Effector CD4-positive, alpha-beta T cell (primary cell): Measurements from ENCODE around the gene AGER.
"Not testable (repeated sequence)": the region's sequence is repeated elsewhere in the genome, so short reads cannot be mapped to it uniquely, and the experiment has no call there.

ENCODE experiments used
- DNase-seq: peaks from one replicate; pipeline ENCODE4 v3.0.0-alpha.2; 2020

AGER gene

DNA sequence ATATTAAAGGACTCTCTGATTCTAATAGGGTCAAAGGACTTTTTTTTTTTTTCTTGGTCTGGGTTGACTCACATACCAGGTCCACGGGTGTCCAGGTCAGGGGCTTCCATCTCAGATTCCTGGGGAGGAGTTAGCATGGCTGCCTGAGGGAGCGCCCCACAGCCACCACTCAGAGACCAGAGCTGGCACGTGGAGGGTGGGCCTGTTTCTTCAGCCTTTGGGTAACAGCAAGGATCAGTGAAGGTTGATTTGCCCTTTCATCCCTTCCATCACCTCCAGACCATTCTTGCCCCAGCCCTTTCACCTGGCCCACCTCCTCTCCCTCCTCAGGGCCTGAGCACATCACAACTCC, 14.3 kb upstream of the AGER start:
- DNase-seq: no peak

DNA sequence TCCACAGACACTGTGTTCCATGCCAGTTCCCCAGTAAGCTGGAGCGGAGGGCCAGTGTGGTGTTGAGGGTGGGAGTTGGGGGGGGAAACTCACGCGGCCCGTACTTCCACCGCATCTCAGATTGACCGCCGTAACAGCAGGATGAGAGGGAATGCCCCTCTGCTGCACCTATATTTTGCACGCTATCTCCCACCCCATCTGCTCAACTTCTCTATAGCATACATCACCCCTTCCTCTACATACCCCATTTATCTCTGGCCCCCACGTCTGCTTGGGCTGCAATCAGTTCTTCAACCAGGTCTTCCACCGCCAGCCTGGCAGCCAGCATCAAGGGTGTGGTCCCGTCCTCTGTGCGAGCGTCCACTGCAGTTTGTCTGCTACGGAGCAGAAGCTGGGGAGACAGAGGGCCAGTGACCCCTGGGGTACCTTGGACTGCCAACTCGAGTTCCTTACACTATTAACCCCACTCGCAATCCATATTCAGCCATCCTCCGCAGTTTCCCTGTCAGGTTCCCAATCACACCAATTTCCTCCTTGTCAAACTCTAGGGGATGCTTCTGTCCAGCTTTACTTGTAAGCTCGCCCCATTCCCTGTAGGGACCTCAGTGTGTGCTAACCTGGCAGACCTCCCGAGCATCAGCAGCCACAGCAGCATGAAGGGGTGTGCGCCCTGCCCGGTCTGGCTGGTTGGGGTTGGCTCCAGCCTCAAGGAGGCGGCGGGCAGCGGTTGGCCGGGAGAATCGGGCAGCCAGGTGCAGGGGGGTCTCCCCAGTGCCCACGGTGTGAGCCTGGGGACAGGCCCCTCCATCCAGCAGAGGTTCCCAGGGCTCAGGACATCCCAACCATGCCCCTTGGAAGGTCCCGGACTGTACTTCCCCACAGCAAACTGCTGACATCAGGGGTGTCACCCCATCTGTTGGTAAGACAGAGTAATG, 12.9 kb upstream of the AGER start:
- DNase-seq: no peak

DNA sequence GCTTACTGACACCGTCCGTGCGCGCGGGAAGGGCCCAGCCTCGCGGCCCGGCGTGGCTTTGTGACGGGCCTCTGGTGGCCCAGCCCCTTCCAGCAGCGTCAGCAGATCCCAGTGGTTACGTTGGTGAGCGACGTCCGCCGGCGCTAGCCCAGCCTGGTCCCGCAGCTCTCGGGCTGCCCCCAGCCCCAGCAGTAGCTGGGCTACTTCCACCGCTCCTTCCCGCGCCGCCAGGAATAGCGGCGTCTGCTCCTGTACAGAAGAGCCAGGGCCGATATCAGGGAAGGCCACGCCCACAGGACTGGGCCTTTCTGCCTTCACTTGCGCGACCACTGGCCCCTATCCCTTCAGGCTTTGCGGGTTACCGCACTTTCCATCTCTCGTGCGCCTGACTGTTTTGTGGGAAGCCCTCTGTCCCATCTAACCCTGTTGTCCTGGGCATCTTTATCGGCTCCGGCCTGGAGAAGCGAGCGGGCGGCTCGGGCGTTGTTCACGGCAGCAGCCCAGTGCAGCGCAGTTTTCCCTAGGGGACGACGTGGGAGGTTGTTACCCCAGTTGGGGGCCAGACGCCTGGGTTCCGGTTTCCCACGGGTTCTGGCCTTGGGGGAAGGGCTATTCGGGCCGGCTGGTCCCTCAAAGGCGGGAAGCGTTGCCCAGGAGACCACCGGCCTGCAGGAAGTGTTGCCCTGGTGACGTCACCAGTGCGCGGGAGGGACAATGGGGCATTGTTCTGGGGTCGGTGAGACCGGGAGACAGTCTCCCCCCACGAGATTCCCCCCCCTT, 12.0 kb upstream of the AGER start:
- DNase-seq: peak; percentile 43

DNA sequence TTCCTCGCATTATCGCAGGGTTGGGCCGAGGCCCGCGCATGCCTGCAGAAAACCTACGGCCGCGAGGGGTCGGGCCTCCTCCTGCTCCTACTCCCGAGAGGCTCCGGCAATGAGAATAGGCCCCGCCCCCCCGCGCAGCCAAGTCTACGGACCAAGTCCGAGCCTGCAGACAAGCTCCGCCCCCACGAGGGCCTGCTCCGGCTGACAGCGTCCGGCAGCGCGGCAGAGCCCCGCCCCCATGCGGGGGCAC, 11.5 kb upstream of the AGER start:
- peak; percentile 98 for DNase-seq

DNA sequence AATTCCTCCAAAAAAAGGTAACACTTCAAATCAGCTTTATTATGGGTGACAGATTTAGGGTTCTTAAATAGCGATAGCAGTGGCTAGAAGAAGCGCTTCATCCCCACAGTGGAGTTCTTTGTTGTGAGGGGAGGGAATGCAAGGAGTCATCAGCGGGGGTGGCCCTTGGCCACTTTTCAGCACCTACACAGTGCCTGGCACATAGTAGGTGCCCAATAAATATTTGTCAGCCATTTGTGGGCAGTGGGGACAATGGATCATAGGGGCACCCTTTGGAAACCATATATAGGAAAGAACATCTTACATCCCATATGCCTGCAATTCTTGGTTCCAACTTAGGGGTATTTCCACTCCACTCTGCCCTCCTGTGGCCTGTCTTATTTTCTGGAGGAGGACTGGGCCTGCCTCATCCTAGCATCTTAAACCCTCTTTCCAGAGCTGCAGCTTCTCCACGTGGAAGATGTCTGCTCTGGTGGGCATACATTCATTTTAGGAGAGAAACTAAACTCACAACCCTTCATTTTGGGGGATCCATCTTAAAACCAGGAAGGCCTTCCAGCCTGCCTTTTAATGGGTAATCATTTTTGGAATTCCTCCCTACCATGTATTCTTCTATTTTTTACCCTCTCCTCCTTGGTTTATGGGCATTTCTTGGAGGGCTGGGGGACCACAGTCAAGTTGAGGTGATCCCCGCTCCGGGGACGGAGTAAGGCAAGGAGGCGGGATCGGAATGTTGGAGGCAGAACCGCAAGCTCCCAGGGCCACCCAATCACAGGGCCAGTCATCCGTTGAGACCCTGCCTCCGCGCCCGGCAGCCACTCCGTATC, 11.0 kb upstream of the AGER start:
- DNase-seq: no peak

DNA sequence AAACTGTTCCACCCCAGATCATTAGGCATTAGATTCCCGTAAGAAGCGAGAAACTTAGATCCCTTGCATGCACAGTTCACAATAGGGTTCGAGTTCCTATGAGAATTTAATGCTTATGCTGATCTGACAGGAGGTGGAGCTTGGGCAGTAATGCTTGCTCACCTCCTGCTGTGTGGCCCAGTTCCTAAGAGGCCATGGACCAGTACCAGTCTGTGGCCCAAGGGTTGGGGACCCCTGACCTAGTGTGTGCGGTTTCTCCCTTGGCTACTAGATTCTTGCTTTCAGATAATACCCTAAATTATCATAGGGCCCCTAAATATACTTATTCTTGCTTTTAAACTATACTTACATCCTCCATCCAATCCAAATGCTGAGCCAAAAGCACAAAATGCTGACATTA, 10.3 kb upstream of the AGER start:
- DNase-seq: no peak

DNA sequence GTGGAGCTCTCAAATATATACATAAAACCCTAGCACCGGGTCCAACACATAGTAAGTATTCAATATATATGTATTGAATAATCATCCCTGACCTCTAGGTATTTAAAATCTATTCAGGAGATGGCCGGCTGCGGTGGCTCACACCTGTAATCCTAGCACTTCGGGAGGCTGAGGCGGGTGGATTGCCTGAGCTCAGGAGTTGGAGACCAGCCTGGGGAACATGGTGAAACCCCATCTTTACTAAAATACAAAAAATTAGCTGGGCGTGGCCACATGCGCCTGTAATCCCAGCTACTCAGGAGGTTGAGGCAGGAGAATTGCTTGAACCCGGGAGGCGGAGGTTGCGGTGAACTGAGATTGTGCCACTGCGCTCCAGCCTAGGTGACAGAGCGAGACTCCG, 9.0 kb upstream of the AGER start:
- not testable (repeated sequence) for DNase-seq

DNA sequence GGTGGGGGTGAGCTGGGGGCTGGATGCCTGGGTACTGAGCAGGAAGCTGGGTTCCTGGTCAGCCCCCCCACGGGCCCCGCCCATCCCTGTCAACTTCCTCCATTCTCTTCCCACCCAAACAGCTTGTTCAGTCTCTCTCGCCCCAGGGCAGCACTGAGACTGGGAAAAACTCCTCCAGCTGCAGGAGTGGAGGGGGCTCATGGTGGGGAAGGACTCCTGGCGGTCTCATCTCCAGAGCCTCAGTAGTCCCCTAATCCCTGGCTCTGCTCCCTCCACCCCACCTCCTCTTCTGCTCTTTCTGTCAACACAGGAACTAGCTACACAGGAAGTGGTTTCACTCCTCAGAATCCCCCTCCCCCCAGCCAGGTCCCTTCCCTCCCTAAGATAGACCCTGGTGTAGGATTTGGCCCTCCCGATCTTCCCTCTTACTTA, 8.6 kb upstream of the AGER start, which contains the start of gene GPSM3:
GPSM3 (minus strand) TSS at position 36 of the 432 bp plus-strand sequence. CDS start 130 bp downstream, outside the sequence.
- DNase-seq: peak; percentile 39

DNA sequence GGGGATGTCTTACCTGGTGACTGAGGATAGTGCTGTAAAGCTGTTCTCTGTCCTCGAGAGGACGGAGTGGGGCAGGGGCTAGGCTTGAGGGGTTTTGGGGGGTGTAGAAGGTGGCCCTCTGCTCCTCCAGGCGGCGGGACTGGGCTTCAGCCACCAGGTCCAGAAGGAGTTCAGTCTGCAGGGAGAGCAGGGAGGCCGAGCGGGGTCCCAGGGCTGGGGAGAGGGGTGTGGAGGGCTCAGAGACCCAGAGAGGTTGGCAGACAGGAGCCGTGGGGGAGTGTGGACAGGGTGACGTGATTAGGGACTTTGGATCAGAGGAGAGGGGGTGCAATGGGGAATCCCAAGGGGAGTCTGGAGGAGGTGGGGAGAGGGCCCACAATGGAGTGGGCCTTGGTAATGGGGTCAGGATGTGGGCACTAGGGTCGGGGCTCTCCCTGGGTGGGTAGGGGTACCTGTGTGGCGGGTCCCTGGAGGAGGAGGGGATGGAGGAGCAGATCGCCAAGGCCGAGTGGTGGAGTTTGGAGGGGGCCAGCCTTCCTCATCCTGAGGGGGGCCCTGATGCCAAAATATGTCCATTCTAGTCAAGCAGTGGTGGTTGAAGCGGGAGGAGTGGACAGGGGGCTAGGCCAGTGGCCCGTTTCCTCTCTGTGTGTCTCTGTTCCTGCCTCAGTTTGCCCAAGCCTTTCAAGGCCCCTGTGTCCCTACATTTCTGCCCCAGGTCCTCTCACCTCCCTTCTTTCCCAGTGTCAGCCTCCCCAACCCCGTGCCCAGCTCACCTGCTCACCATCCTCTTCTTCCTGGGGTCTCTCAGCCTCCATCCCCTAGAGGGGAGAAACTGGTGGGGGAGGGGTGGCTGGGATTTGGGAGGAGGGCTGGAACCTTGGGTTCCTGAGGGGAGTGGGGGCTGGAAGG, 7.9 kb upstream of the AGER start:
- DNase-seq: no peak

DNA sequence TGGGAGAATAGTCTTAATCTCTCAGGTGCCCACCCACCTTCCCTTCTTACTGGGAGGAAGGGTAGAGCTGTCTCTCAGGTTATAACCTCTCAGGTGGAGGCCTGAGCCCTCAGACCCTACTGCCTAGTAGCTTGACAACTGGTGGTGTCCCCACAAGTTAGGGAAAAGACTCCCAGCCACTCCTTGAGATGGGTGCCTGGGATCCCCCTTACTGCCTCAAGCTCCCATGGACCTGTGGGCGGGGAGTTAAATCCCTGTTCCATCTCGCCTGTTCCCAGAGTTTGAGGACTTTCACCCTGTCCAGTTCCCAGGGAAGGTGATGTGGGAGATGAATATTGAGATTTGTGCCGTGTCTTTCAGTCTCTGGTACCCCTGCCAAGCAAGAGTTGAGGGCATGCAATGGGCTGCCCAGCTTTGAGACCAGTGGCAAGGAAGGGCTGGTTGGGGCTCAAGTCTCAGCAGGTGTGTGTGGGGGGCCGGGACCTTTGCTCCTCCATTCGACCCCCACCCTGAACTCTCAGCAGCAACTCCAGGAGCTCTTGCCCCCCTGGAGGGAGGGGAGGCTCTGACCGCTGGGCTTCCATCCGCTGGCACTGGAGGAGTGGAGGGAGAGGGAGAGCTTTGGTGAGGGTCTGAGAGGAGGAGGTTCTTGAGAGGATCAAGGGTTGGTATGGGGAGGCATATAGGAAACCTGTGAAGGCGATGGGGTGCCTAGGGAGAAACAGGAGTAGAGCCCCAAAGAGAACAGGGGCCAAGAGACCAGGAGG, 7.0 kb upstream of the AGER start:
- DNase-seq: no peak

DNA sequence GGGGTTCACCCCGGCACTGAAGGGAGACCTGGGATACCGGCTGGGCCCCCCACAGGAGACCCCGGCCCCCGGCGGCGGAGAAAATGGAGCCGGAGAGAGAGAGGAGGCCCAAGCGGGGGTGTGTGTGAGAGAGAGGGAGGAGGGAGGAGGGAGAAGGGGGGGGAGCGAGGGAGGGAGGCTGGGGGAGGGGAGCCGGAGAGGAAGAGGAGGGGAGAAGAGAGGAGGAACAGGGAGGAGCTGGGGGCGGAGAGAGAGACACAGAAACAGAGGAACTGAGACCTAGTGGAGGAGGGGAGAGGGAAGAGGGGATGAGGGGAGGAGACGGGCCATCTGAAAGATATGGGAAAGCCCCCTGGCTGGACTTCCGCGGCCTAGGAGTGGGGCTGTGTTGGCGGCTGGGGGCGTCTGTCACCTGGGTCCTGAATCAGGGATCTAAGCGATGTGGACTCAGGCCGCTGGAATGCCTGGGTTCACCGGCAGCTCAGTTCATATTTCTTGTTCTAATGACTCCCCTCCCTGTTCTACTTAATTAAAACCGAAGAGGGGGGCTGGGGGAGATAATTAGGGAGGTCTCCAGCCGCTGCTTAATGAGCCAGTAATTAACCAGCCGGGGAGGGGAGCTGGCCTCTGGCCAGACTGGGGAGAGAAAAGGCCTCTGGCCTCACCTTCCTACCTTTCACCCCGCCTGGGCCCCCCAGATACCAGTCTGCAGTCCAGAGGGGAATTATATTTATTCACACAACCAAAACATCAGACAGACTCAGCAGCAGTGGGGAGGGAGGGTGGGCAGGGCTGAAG, 6.2 kb upstream of the AGER start, which contains the start of gene PBX2:
PBX2 (minus strand) TSS at position 149 of the 798 bp plus-strand sequence. CDS start 287 bp downstream, outside the sequence.
- peak; percentile 68 for DNase-seq

DNA sequence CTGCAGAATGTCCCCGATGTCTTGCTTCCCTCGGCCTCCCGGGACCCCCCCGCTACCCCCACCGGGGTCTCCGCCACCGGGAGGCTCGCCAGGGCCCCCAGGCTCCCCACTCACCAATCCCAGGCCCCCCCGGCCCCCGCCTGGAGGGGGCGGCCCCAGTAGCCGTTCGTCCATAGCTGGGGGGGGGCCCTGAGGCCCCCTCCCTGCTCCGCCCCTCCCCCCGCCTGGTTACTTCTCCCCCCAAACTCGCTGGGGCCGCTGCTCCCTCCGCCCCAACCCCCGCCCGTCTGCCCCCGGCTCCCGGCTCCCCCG, 5.6 kb upstream of the AGER start:
- DNase-seq: no peak

DNA sequence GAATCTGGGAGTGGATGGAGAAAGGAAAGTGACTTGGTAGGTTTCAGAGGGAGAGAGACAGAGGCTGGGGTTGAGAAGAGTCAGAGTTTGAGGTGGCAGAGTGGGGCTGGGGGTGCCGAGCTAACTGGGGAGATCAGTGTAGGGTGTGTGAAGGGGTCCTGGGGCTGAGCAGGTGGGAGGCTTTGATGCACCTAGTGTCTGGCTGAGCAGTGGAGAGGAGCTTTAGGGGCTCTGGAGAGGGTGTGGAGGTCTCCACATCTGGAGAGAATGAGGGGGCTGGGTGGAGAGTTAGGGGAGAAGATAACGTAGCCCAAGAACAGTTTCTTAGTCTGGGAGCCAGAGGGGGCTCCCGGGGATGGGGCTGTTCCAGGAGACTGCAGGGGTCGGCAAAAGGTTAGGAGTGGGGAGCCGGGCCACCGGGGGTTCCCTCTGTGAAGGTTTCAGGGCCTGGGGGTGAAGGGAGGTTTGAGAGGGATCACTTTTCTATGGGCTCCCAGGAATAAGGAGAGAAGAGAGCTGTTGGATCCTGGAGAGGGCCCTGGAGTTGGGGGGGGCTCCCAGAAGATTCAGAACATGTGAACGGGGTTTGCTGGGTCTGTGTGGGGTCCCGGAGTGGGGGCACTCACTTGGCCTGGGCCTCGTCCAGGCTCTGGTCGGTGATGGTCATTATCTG, 5.2 kb upstream of the AGER start:
- no peak for DNase-seq

DNA sequence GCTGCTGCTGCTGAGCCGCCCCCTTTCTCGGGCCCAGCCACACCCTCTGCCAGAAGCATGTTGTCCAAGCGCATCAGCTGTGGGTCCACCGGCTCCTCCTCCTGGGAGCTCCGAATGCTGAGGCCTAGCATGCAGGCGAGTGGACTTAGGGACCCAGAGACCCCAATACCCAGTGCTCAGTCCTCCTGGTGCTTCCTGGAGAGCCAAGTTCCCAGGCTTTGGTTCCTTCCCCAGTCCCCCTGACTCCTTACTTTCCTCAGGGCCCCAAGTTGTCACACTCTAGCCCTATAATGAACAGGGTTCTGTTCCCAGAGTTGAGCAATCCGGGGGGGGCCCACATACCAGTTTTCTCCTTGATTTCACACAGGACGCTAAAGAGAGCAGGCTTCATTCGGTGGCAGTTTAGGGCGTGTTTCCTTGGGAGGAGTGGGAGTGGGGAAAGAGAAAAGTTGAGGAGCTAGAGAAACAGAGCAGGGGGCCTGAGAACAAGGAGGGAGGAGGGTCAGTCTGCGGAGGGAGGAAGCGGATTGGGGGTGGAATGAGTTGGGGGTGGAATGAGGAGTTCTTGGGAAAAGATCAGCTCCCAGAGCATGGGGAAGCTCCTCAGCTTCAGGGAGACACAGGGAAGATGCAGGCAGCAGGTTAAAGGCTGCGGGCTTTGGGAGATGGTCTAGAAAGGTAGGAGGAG, 4.5 kb upstream of the AGER start:
- DNase-seq: no peak

DNA sequence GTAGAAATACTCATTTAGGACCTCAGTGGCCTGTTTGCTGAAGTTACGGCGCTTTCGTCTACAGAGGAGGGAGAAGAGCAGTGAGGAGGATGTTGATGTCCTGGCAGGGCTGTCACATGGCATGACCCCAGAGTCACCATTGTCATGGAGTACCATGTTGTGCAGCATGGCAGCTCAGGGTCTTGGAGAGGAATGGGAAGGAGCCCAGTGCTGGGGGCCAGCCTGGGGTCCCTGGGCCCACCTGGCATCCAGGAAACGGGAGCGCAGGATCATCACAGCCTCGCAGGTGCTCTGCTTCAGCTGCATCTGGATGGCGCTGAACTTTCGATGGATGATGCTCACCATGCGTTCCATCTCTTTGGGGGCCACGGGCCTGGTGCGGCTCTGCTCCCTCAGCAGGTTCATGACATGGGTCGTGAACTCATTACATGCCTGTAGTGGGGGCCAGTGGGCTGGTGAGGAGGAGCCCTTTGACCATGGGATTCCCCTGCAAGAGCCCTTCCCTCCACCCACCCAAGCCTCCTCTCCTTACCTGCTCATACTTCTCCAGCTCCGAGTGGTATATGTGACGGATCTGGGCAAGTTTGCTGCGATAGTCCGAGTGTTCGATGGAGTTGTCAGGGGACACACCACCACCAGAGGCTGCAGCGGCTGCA, 3.8 kb upstream of the AGER start:
- DNase-seq: not testable (repeated sequence)

DNA sequence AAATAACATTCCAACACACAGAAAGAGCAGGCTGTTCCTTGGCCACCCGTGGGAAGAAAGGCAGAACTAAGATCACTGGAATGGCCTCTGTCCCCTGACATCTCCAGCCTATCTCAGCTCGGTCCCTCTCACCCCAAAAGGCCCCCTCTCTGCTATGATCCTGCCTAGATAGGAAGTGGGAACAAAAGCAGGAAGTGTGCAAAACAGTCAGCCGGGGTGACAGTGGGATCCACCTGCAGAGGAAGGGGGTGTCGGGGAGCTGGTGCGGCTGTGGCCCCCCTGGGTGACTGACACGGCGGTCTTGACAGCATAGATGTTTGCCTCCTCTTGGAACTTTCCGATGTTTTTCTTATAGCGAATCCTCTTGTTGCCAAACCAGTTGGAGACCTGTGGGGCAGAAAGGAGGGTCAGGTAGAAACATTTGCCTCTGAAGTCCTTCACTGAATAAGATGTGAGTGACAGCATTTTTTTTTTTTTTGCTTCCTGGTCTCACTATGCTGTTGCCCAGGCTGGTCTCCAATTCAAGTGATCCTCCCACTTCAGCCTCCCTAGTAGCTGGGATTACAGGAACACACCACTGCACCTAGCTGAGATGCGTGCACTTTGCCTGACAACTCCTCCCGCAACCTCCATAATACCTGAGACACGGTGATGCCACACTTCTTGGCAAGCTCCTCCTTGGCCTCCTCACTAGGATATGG, 3.1 kb upstream of the AGER start:
- DNase-seq: no peak

DNA sequence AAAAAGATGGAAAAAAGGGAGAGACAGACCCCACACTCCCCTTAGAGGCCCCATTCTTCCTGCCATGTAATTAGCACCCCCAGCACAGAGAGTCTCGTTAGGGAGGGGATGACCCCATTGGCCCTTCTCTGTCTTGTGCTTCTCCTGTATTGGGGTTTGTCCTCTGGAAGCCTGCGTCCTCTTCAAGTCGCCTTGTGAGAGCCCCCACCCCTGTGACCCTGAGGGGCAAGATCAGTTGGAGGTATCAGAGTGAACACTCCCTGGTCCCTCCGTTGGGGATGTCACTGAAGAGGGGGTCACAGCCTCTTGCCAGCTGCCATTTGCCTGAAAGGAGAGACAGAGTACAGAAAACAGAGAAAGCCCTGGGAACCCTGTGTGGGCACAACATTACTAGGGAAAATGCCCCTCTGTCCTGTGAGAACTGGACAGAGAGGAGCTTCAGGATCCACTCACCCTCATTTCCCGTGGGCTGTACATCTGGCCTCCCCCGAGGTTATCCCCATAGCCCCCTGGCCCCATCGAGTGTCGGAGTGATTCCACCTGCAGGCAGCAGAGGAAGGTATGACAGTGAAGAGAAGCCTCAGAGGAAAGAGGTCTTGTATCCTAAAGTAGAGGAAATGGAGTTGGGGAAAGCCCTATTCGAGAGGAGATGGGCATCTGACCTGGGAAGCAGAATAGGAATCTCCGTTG, 2.2 kb upstream of the AGER start:
- DNase-seq: not testable (repeated sequence)
